HG03342 (cell line): ENCODE measurements around the gene ZSWIM6.

ENCODE experiments used
- ATAC-seq: cut with Tn5 transposase; IDR thresholded peaks from one replicate; pipeline ENCODE4 v1.9.1; 2021; ENCODE audit warnings: mild to moderate bottlenecking, moderate library complexity; ENCODE audit not compliant: unreplicated experiment

Gene ZSWIM6

GRCh38 chr5:61357745-61358144 is 25.7 kb downstream of the ZSWIM6 start:
- no peak for ATAC-seq

- ATAC-seq: no peak
These were observed 30.8 kb downstream of the ZSWIM6 start for GRCh38 chr5:61362796-61363368.

- no peak for ATAC-seq
These were observed 31.5 kb downstream of the ZSWIM6 start for GRCh38 chr5:61363401-61364114.

- no peak for ATAC-seq
These were observed 34.6 kb downstream of the ZSWIM6 start for GRCh38 chr5:61366497-61367240.

- no peak for ATAC-seq
These were observed 38.4 kb downstream of the ZSWIM6 start for GRCh38 chr5:61370506-61370905.

GRCh38 chr5:61371474-61371873 is 39.4 kb downstream of the ZSWIM6 start:
- no peak for ATAC-seq

- ATAC-seq: no peak
These were observed 47.6 kb downstream of the ZSWIM6 start for GRCh38 chr5:61379677-61380076.

- no peak for ATAC-seq
These were observed 49.9 kb downstream of the ZSWIM6 start for GRCh38 chr5:61381968-61382367.

GRCh38 chr5:61385627-61386026 is 53.6 kb downstream of the ZSWIM6 start:
- ATAC-seq: no peak

GRCh38 chr5:61386045-61386800 is 54.2 kb downstream of the ZSWIM6 start:
- no peak for ATAC-seq

GRCh38 chr5:61389609-61390008 is 57.6 kb downstream of the ZSWIM6 start:
- ATAC-seq: no peak

- ATAC-seq: no peak
These were observed 62.1 kb downstream of the ZSWIM6 start for GRCh38 chr5:61394078-61394704.

- ATAC-seq: no peak
These were observed 62.7 kb downstream of the ZSWIM6 start for GRCh38 chr5:61394793-61395192.

GRCh38 chr5:61397238-61397637 is 65.2 kb downstream of the ZSWIM6 start:
- no peak for ATAC-seq

GRCh38 chr5:61397937-61398336 is 65.9 kb downstream of the ZSWIM6 start:
- ATAC-seq: no peak

- no peak for ATAC-seq
These were observed 66.4 kb downstream of the ZSWIM6 start for GRCh38 chr5:61398440-61398839.

GRCh38 chr5:61399679-61400078 is 67.6 kb downstream of the ZSWIM6 start:
- no peak for ATAC-seq

- ATAC-seq: no peak
These were observed 69.7 kb downstream of the ZSWIM6 start for GRCh38 chr5:61401726-61402125.

GRCh38 chr5:61402244-61402823 is 70.3 kb downstream of the ZSWIM6 start:
- ATAC-seq: no peak
